ENCODE data around the gene MGAM2.

The MGAM2 gene

GRCh38 chr7:142249918-142250317 is 138.4 kb downstream of the MGAM2 start:
- no peak for TF ChIP-seq Cebpa-rat (IDR thresholded peaks at IDR 0.05)
- Histone ChIP-seq H3K9me3 (no peaks in the 10 kb centered on the region), H3K4me1 (no peaks in the 10 kb centered on the region)

GRCh38 chr7:142250705-142251104 is 139.2 kb downstream of the MGAM2 start:
- H3K4me2 ChIP-seq = no peak overlapping the region
- H3K9ac ChIP-seq = no peak overlapping the region
- no peak overlapping the region for H3K4me3 ChIP-seq
- no peaks in the 10 kb centered on the region for H3K36me3 ChIP-seq
- no peaks in the 10 kb centered on the region for H3K4me1 ChIP-seq
- no peaks in the 10 kb centered on the region for H3K27me3 ChIP-seq
- no peaks in the 10 kb centered on the region for H3K9me3 ChIP-seq
- no peak for TF ChIP-seq Cebpa-rat (IDR thresholded peaks at IDR 0.05)
- no peak overlapping the region for H3K27ac ChIP-seq
- no peaks in the 10 kb centered on the region for H4K20me1 ChIP-seq

More at GRCh38 chr7:142249918-142250317, 138.4 kb downstream of the MGAM2 start:
- no peaks in the 10 kb centered on the region for H3K27me3 ChIP-seq
- H3K4me3 ChIP-seq = no peak overlapping the region
- no peak overlapping the region for H3K27ac ChIP-seq
- H3K4me2 ChIP-seq = no peak overlapping the region
- H3K36me3 ChIP-seq = no peaks in the 10 kb centered on the region
- no peak overlapping the region for H3K9ac ChIP-seq
- no peaks in the 10 kb centered on the region for H4K20me1 ChIP-seq

- Histone ChIP-seq H3K27ac (no peak within 1 kb of the TSS), H3K27me3 (no peaks in the 10 kb centered on the region), H3K4me2 (no peak within 1 kb of the TSS), H3K4me3 (no peak within 1 kb of the TSS), H3K36me3 (no peaks in the 10 kb centered on the region), H3K9ac (no peak within 1 kb of the TSS), H4K20me1 (no peaks in the 10 kb centered on the region), H3K4me1 (no peaks in the 10 kb centered on the region), H3K9me3 (no peaks in the 10 kb centered on the region)
- TF ChIP-seq Cebpa-rat (IDR thresholded peaks at IDR 0.05) = no peak
Measured at GRCh38 chr7:142257958-142258357, 146.4 kb downstream of the MGAM2 start, which contains the start of gene PRSS58. TSS of gene PRSS58 (minus strand) at chr7:142258058. CDS start at chr7:142257707, 351 bp downstream.

GRCh38 chr7:142263598-142264380 is 152.3 kb downstream of the MGAM2 start:
- no peak overlapping the region for H3K4me2 ChIP-seq

More at GRCh38 chr7:142263598-142264380, 152.3 kb downstream of the MGAM2 start:
- H3K4me3 ChIP-seq = no peak overlapping the region
- TF ChIP-seq Cebpa-rat (IDR thresholded peaks at IDR 0.05) = no peak
- H3K9ac ChIP-seq = no peak overlapping the region
- no peak overlapping the region for H3K27ac ChIP-seq
- H3K36me3 ChIP-seq = no peaks in the 10 kb centered on the region
- H3K4me1 ChIP-seq = no peaks in the 10 kb centered on the region
- no peaks in the 10 kb centered on the region for H4K20me1 ChIP-seq
- H3K27me3 ChIP-seq = no peaks in the 10 kb centered on the region
- no peaks in the 10 kb centered on the region for H3K9me3 ChIP-seq
